ENCODE data around the gene TNRC6C. TPM values are rescaled to one million over a fixed set of nuclear protein-coding genes. Genes with fewer than 3 reads are reported as not detected.
A peak's percentile ranks its signal among the peaks of the same experiment; 100 is the strongest.

The TNRC6C gene
- total and polyA plus RNA-seq, 2 of the 13 experiments (the other 11 are each of a cell fraction or from before 2014, with no cell fraction given): 0.66 to 4.9 TPM

DNA sequence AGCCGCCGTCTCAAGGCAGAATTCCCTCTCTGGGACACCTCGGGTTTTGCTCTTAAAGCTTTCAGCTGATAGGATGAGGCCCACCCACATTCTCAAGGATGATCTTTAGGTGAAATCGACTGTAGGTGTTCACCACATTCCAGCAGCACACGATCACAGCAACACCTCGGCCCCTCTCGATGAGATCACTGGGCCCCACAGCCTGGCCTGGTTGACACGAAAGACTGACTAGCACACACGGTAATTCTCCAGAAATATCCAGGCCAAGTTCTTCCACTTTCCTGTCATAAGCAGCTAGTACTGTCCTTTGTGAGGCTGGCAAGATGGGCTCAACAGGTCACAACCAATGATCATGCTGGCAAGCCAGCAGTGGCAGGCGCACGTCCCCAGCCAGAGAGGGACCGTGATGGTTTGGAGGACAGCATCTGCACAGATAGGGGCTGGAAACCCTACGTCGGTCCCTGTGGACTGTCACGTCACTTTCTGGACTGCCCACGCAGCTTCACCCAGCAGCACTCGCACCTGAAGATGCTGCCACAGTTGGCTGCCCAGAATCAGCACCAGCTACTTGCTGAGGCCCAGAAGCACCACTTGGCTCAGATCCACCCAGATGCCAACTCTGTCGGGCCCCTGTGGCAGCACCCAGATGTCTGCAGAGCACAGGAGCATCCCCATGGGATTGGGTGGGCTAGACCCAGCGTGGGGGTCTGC is 152.7 kb downstream of the TNRC6C start:
- intact Hi-C loops (cut with micrococcal nuclease; ENCODE audit: unreplicated experiment): loop anchor here (5.0 kb wide), 1 partner anchor 76 kb away; the partner anchor contains the start of genes AFMID and TK1

More for the DNA sequence above, 152.7 kb downstream of the TNRC6C start:
- H3K36me3 ChIP-seq (replicated peaks in 1 of 2; ENCODE audit: control insufficient read depth in 1 of 2, insufficient read depth in 2 of 2, low read length in 2 of 2): peaks cover 11 to 37% of the 10 kb centered on the region in 2 experiments
- H3K27ac ChIP-seq (ENCODE audit: extremely low read length, insufficient read depth, low read length): no peak overlapping the region
- CTCF ChIA-PET (ENCODE audit: low intra/inter-chr PET ratio, low total read pairs): no interaction called here
- H2AFZ ChIP-seq (ENCODE audit: low read length): no peak overlapping the region
- ATAC-seq: no peak
- H3K4me3 ChIP-seq (replicated peaks in 1 of 3; ENCODE audit: insufficient read depth in 1 of 3, low read depth in 2 of 3, low read length in 3 of 3): no peak overlapping the region
- H3K4me2 ChIP-seq (ENCODE audit: low read depth, low read length): no peak overlapping the region
- no peaks in the 10 kb centered on the region for H3K9me3 ChIP-seq (ENCODE audit: low read length)
- no peak for DNase-seq (ENCODE audit: low spot score)
- BruUV-seq (replicated peaks): no TSS peak
- peaks cover 17% of the 10 kb centered on the region for H3K4me1 ChIP-seq (ENCODE audit: insufficient read depth, low read length)
- no peaks in the 10 kb centered on the region for H3K79me2 ChIP-seq (ENCODE audit: insufficient read depth, low read length)
- in situ Hi-C loops (cut with HindIII; ENCODE audit: extremely low pct_ligation_motif_present, low pct_unique_long_range_greater_than_20kb): loop anchor here (5.0 kb wide), 1 partner anchor 76 kb away; the partner anchor contains the start of genes AFMID and TK1
- no peak for FAIRE-seq
- POLR2A ChIA-PET: no interaction called here
- peaks cover 7% of the 10 kb centered on the region; the same call in 1 of the 2 replicates for H4K20me1 ChIP-seq (ENCODE audit: insufficient read depth, low read length)
- TF ChIP-seq ZNF326 (CRISPR knock-in tag; IDR thresholded peaks at IDR 0.05; ENCODE audit: borderline replicate concordance) (no peak), ZNF678 (CRISPR knock-in tag; IDR thresholded peaks at IDR 0.05) (0 out of 2 replicates have a peak, but pooled peaks have one; percentile 33)
- TF ChIP-seq, protein P1, sequence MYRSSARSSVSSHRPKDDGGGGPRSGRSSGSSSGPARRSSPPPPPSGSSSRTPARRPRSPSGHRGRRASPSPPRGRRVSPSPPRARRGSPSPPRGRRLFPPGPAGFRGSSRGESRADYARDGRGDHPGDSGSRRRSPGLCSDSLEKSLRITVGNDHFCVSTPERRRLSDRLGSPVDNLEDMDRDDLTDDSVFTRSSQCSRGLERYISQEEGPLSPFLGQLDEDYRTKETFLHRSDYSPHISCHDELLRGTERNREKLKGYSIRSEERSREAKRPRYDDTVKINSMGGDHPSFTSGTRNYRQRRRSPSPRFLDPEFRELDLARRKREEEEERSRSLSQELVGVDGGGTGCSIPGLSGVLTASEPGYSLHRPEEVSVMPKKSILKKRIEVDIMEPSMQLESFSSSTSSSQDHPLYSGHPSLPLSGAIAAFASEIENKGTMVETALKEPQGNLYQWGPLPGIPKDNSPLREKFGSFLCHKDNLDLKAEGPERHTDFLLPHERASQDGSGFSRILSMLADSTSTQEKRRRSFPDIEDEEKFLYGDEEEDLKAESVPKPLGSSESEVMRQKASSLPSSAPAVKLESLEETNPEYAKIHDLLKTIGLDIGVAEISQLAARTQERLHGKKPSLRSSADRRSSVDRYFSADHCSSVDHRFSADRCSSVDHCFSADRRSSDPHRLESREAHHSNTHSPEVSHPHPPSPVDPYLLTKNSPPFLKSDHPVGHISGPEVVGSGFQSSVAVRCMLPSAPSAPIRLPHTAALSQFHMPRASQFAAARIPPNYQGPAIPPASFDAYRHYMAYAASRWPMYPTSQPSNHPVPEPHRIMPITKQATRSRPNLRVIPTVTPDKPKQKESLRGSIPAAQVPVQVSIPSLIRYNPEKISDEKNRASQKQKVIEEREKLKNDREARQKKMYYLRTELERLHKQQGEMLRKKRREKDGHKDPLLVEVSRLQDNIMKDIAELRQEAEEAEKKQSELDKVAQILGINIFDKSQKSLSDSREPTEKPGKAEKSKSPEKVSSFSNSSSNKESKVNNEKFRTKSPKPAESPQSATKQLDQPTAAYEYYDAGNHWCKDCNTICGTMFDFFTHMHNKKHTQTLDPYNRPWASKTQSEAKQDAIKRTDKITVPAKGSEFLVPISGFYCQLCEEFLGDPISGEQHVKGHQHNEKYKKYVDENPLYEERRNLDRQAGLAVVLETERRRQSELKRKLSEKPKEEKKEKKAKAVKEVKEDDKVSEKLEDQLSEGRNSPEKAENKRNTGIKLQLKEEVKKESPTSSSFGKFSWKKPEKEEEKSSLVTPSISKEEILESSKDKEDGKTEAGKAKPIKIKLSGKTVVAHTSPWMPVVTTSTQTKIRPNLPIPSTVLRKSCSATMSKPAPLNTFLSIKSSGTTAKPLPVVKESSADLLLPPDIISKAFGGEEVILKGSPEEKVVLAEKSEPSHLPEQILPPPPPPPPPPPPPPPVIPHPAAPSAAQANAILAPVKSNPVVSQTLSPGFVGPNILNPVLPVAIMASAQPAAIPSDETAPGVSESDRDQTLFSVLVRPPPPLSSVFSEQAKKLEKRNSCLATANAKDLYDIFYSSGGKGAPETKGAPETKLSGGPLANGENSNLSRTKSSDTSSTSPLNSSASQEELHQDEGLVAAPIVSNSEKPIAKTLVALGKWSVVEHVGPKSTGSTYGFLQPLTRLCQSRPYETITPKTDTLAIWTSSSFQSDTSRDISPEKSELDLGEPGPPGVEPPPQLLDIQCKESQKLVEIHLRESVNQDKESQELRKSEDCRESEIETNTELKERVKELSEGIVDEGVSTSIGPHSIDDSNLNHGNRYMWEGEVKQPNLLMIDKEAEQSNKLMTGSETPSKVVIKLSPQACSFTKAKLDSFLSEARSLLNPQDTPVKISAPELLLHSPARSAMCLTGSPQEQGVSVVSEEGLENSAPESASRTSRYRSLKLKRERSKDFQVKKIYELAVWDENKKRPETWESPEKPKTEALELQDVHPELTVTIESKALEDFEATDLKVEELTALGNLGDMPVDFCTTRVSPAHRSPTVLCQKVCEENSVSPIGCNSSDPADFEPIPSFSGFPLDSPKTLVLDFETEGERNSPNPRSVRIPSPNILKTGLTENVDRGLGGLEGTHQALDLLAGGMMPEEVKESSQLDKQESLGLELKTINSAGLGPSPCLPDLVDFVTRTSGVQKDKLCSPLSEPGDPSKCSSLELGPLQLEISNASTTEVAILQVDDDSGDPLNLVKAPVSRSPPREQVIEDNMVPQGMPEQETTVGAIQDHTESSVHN (CRISPR knock-in tag; IDR thresholded peaks at IDR 0.05): 0 out of 2 replicates have a peak, but pooled peaks have one; percentile 68
- H3K9ac ChIP-seq (ENCODE audit: insufficient read depth, low read depth, low read length): no peak overlapping the region
- WGBS (ENCODE audit: low lambda C conversion rate): 94% methylated on average over 18 of the region's 19 CpGs
- H3K27me3 ChIP-seq (ENCODE audit: control insufficient read depth in 1 of 2, insufficient read depth in 2 of 2, low read length in 2 of 2): no peaks in the 10 kb centered on the region
